NCI-H460 (cell line): ENCODE results near the gene ZNF836. TPM values are rescaled to one million over a fixed set of nuclear protein-coding genes. Genes with fewer than 3 reads are reported as not detected.

Experiments
- DNase-seq: peaks from one replicate; pipeline ENCODE4 v3.0.0-alpha.2; 2016; ENCODE audit warnings: low read depth; ENCODE audit errors: extremely low read depth
- total RNA-seq: library from RNA; depleted of rRNA; stranded (reverse); fragments of >200 nt; shearing (Covaris generic); gene quantifications from 2 replicates; pipeline ENCODE4 v1.2.3, GENCODE V29; 2014

Gene ZNF836
- total RNA-seq, 1 experiment from 2014 or later: 3.0 TPM

DNA sequence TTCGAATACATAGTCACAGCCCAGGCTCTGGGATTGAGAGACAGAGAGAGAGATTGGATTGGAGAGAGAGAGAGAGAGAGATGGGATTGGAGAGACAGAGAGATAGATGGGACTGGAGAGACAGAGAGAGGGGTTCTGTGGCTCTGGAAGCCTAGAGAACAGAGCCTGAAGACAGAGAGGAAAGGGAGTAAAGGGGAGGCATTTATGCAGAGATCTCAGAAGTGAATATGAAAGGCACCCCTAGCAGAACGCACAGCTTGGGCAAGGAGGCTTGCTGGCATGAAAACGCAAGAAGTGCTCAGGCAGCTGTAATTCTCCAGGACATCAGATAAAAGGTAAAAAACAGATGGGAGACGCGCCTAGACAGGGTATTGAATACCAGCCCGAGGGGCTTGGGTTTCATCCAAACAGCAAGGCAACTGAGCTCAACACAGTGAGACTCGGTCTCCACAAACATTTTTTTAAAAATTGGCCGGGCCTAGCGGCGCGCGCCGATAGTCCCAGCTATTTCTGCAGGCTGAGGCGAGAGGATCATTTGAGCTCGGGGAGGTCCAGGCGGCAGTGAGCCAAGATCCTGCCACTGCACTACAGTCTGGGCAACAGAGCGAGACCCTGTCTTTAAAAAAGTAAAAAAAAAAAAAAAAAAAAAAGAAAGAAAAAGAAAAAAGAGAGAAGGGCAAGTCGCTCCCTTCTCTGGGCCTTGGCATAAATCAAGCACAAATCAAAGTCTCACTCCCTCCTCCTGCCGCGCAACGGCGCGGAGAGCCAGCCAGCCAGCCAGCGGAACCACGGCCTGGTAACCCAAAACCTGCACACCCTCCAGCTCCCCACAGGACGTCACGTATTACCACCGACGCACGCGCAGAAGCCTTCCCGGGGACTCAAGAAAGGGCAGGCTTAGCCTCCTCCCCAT, 17.7 kb upstream of the ZNF836 start:
- DNase-seq: no peak

DNA sequence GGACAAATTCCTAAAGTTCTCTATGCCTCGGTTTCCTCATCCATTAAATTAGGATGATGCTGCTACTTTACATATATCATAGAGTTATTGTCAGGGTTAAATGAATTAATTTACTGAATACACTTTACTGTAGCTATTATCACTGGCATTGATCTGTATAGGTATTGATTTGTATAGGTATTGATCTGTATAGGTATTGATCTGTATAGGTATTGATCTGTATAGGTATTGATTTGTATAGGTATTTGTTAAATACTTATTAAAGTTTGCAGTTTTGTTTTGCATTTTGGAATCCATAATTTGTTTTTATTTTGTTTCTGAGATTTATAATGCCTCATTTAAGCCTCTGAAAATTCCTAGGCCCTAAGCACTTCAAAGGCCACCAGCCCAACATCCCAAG, 16.0 kb upstream of the ZNF836 start:
- no peak for DNase-seq

DNA sequence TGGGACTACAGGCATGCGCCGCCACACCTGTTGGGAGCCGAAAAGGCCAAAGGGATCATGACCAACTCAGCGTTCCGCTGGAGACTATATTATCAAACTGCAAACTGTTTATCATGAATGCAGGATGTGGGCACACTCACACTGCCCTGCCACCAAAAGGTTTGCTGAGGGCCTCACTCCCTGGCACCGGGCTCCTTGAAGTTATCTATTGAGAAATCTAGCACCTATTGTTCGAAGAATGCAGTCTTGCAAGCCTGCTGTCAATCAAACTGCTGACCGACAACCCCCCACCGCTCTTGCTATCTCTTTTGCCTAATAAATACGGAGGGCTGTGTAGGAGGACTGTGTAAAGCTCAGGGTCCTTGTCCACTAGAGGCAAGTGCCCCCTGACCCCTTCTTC, 5.2 kb upstream of the ZNF836 start:
- DNase-seq: no peak

DNA sequence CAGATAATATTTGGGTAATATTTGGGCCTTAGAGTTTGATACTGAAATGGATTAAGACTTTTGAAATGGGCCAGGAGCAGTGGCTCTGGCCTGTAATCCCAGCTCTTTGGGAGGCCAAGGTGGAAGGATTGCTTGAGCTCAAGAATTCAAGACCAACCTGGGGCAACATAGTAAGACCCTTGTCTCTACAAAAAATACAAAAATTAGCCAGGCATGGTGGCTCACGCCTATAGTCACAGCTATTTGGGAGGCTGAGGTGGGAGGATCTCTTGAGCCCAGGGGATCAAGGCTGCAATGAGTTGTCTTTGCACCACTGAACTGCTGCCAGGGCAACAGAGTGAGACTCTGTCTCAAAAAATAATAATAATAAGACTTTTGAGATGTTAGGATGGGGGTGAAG, 926 bp upstream of the ZNF836 start:
- DNase-seq: no peak

DNA sequence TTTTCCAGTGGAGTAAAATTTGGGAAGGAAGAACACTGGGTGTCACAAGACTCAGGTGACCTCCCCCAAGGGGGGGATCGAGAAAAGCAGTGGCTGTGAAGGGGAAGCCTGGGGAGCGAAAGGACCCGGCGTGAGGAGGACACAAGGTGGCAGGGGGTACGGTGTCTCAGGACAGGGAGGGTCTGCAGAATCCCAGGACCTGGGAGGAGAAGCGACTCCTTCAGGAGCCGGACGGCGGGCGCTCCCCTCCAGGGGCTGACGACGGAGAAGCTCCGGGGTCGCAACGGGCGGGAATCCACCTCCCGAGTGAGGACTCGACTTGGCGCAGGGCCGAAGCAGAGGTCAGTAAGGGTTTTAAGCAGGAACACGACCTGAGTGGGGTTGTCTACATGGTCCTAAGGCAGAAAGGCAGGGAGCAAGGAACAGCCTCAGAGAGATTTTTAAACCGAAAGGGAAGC, 529 bp downstream of the ZNF836 start:
- DNase-seq: no peak

DNA sequence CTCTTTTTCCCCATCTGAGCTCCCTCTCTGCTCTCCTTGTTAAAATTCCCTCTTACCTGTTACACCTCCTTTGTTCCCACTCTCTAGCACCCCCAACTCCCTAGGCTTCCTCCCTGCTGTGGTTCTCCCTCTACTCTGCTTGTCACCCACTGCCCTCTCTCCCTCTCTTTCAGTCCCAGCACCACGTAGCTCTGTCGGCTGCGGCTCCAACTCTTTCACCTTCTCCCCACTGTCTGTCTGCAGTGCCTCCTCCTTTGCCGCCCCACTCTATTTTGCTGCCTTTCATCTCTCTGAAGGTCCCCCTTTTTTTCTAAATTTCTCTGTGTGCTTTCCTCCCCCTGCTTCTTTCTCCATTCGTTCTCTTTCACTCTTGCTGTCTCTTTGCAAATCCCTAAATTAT, 1.1 kb downstream of the ZNF836 start:
- DNase-seq: no peak

DNA sequence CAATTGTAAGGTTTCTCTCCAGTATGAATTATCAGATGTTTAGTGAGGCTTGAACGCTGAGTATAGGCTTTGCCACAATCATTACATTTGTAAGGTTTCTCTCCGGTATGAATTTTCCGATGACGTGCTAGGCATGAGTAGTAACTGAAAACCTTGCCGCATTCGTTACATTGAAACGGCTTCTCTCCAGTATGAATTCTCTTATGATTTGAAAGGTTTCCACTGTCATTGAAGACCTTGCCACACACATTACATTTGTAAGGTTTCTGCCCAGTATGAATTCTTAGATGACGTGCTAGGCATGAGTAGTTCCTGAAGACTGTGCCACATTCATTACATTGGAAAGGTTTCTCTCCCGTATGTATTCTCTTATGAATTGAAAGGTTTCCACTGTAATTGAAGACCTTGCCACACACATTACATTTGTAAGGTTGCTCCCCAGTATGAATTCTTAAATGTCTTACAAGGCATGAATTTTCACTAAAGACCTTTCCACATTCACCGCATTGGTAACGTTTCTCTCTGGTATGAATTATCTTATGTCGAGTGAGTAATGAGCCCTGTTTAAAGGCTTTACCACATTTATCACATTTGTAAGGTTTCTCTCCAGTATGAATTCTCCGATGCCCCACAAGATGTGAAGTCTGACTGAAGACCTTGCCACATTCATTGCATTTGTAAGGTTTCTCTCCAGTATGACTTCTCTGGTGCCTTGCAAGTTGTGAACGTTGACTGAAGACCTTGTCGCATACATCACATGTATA, 15.6 kb downstream of the ZNF836 start:
- DNase-seq: no peak

DNA sequence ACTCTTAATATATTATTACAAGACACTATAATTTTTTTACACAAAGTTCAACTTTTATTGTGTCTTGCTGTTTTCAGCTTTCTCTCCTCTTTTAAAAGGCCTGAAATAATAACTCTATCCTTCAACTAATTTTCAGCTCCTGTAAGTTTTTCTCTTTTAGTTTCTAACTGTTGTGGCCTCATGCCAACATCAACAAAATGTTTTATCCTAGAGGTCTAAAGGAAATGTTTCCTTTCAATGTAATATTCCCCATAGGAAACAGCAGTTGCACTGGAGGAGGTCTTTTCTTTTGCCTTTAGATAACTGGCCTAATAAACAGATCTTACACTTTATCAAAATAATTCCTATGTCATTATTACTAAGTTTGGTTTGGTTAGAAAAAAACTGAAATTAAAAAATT, 23.2 kb downstream of the ZNF836 start:
- no peak for DNase-seq

DNA sequence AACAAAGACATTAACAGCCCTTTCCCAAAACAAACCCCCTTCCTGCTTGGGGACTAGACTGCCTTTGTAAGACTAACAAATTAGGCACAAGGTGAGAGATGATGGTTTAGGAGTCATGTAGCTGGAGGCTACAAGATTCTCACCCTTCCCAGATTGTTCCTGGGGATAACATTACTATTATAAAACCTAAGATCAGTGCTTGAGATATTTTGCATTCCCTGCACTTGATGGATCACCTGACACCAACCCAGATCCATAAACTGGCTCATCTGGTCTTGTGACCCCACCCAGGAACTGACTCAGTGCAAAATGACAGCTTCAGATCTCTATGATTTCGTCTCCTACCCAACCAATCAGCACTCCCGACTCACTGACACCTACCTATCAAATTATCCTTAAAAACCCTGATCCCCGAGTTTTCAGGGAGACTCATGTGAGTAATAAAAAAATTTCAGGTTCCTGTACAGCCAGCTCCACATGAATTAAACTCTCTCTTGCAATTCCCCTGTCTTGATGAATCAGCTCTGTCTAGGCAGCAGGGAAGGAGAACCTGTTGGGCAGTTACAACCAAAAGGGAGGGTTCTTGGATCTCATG, 29.3 kb downstream of the ZNF836 start:
- DNase-seq: no peak

DNA sequence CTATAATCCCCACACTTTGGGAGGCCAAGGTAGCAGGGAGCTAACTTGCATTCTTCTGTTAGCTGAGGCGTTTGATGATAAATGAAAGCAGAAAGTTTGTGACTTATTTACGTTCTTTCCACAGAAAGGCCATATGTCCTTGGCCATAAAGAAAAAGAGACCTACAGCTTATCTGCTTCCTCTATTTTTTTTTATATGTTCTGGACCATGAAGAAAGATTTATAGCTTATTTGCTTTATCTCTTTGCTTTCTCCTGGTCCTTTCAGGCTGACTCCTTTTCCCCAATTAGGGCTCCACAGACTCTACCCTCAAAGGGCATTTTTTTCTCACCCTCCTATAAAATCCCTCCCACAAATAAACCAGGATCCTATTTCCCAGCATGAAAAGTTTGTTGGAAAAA, 30.2 kb downstream of the ZNF836 start:
- DNase-seq: no peak

DNA sequence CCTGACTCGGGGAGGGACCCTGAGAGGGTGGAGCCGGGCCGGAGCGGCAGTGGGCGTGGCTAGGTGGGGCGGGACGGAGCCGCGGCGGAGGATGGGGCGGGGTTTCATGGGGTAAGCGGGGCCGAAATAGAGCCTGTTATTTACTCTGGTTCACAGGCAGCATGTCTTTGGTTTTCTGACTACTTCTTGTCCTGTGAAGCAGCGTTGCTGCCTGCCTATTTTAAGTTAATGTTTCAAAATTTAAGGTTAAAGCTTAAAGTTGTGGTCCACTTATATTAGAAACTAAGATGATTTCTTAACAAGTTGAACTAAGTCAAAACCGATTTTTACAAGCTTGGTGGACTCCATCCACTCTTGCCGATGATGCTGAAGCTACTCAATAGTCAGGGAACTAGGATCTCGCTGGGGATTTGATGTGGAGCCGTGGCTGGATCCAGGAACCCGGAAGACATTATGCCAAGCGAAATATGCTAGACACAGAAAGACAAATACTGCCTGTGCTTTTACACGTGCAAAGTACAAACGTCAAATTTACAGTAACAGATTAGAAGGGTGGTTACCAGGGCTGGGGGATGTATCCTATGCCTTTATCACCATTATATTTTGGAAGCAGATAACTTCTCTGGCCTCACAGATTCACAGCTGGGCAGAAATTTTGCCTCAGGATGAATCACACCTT, 31.2 kb downstream of the ZNF836 start:
- DNase-seq: no peak

DNA sequence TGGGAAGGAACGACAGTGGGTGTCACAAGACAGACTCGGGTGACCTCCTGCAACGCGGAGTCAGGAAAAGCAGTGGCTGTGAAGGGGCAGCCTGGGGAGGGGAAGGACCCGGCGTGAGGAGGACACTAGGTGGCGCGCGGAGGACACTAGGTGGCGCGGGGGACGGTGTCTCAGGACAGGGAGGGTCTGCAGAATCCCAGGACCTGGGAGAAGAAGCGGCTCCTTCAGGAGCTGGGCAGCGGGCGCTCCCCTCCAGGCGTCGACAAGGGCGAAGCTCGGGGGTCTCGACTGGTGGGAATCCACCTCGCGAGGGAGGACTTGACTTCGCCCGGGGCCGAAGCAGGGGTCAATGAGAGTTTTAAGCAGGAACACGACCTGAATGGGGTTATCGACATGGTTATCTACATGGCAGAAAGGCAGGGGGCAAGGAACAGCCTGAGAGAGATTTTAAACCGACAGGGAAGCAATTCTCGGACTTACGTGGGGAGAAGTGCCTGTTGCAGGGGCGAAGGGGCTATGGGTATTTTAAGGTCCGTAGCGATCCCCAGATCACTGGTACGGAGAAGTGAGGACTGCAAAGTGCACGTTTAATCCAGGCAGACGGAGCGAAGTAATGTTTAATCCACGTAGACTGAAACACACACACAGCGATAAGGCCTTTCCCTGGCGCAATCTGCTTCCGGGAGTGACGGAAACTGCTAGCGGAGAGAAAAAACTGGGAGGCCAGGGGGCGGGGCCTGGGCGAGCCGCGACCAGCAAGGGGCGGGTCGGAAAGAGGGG, 32.0 kb downstream of the ZNF836 start, which contains the start of gene ZNF616:
Gene ZNF616 (minus strand): TSS at position 687 of the 780 bp plus-strand sequence. CDS start 9,426 bp downstream, outside the sequence.
- DNase-seq: peak; percentile 86

DNA sequence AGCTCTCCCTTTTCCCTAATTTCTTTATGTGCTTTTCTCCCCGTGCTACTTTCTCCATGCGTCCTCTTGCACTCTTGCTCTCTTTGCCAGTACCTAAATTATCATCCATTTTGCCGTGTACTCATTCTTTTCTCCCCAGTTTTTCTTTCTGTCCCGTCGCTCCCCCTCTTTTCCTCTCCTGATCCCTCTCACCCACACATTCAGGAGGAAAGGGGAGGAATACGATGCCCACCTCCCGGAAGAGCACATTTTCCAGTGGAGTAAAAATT, 32.5 kb downstream of the ZNF836 start:
- DNase-seq: no peak

DNA sequence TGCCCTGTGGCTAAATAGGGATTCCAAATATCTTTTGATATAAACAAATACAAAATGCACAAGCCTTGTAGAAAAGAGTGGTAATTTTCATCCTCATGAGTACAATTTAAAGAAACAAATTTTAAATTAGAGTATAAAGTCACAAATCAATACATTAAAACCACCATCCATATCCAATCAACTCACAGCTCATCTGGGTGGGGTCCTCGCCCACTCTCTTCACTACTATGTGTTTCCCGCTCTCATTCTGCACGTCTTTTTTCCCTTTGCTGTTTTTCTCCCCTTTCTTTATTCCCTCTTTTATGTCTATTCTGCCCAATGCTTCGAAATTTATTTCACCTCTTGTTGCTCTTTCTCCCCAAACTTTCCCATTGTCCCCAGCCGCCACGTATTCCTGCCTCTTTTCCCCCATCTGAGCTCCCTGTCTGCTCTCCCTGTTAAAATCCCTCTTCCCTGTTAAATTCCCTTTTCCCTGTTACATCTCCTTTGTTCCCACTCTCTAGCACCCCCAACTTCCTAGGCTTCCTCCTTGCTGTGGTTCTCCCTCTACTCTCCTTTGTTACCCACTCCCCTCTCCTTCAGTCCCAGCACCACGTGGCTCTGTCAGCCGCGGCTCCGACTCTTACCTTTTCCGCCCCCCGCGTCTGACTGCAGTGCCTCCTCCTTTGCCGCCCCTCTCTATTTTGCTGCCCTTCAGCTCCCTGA, 33.0 kb downstream of the ZNF836 start:
- peak; percentile 1 for DNase-seq

DNA sequence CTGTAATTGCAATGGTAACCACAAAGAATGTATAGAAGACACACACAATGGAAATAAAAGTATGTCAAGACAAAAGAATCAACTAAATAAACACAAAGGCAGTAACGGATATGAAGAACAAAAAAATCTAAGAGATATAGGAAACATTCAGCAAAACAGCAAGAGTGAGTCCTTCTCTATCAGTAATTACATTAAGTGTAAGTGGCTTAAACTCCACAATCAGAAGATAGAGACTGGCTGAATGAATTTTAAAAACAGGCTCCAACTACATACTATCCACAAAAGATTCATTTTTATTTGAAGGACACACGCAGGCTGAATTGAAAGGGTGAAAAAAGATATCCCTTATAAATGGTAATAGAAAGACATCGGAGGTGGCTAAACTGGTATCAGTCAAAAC, 51.1 kb downstream of the ZNF836 start:
- no peak for DNase-seq

DNA sequence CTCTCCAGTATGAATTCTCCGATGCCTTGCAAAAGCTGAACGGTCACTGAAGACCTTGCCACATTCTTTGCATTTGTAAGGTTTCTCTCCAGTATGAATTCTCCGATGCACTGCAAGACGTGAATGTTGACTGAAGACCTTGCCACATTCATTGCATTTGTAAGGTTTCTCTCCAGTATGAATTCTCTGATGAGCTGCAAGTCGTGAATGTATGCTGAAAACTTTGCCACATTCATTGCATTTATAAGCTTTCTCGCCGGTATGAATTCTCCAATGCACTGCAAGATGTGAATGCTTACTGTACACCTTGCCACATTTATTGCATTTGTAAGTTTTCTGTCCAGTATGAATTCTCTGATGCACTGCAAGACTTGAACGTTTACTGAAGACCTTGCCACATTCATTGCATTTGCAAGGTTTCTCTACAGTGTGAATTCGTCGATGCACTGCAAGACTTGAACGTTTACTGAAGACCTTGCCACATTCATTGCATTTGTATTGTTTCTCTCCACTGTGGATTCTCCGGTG, 55.8 kb downstream of the ZNF836 start:
- no peak for DNase-seq

DNA sequence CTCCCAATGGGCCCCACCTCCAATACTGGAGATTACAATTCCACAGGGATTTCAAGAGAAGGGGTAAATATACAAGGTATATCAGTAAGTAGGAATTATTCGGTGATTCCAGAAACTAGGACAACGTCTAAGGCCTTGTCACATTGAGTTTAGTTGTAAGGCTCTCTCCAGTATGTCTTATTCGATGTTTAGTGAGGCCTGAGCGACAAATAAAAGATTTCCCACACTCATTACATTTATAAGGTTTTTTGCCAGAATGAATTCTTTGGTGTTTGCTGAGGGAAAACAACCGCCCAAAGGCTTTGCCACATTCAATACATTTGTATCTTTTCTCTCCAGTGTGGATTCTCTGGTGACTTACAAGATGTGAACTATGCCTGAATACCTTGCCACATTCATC, 56.7 kb downstream of the ZNF836 start:
- no peak for DNase-seq

DNA sequence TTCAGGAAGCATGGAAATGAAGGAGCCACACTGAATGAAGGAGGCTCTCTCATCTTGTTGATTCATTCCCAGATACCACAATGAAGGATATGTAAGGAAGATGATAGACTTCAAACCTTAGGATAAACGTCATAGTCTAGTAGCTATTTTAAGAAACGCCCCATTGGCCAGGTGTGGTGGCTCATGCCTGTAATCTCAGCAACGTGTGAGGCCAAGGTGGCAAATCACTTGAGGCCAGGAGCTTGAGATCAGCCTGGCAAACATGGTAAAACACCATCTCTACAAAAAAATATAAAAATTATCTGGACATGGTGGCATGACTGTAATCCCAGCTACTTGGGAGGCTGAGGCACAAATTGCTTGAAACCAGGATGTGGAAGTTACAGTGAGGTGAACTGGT, 58.8 kb downstream of the ZNF836 start:
- no peak for DNase-seq

DNA sequence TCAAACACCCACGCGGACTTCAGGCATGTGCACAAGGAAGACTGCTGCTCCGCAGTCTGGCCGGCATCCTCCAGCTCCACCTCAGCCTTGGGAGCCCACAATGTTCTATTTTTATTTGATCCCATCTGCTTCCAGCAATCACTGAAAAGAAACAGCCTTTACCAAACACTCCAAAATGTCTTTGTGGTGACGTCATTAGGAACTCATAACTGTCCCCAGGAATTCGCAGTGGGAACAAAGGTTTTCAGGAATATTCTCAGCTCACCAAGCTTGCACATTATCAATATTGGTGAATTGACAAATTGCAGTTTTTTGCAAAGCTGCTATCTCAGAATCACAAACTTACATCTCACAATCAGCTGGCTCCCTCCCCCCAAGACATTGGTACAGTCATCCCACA, 60.6 kb downstream of the ZNF836 start:
- no peak for DNase-seq
